B cell (primary cell): ENCODE measurements around the gene PTPRC. TPM values are rescaled to one million over a fixed set of nuclear protein-coding genes. Genes with fewer than 3 reads are reported as not detected.

Experiments
- ATAC-seq: fragments of 200-7000 bp; cut with Tn5 transposase; one replicate; pipeline ENCODE4 v1.10.0; 2021; ENCODE audit warnings: low read depth, mild to moderate bottlenecking, moderate number of reproducible peaks, moderate library complexity
- CTCF ChIA-PET: fragments of 350-600 bp; sonication (Branson Sonifier 250); formaldehyde crosslinking; loops from one replicate; lab custom pipeline; 2021; ENCODE audit warnings: antibody characterized with exemption, inconsistent platforms; lab: Charles Lee
- POLR2A ChIA-PET: fragments of 350-600 bp; sonication (Branson Sonifier 250); formaldehyde crosslinking; loops from one replicate; lab custom pipeline; 2021; ENCODE audit warnings: antibody characterized with exemption; lab: Charles Lee
- DNase-seq: peaks from one replicate; pipeline ENCODE4 v3.0.0; 2013
- H2AFZ ChIP-seq: 2 replicates; pipeline ENCODE4 v1.6.1; 2012; ENCODE audit warnings: mild to moderate bottlenecking, low read depth, low read length; ENCODE audit not compliant: insufficient read depth, poor library complexity, severe bottlenecking
- H3K27ac ChIP-seq, 2 donors: 1 replicate in 1 of 2; 2 replicates in 1 of 2; pipeline ENCODE4 v1.5.1; 2012 to 2013; ENCODE audit warnings: low read length in 2 of 2, mild to moderate bottlenecking in 2 of 2, moderate library complexity in 1 of 2
- H3K27me3 ChIP-seq, 4 experiments: fragments of 200-600 bp in 1 of 4; sonication (generic) in 1 of 4; replicated peaks in 1 of 4; 1 replicate in 2 of 4; 2 replicates in 2 of 4; pipeline versions ENCODE4 v1.6.1 to v1.7.0; 2013 to 2016; ENCODE audit warnings: low read length in 3 of 4, mild to moderate bottlenecking in 2 of 4, mixed read lengths in 1 of 4, moderate library complexity in 1 of 4; ENCODE audit not compliant: insufficient read depth in 4 of 4, control insufficient read depth in 3 of 4; ENCODE audit errors: control extremely low read depth in 1 of 4
- H3K36me3 ChIP-seq, 2 experiments: replicated peaks in 1 of 2; 1 replicate in 1 of 2; 2 replicates in 1 of 2; pipeline versions ENCODE4 v1.6.1 to v1.7.1; 2013; ENCODE audit warnings: low read length in 1 of 2; ENCODE audit not compliant: insufficient read depth in 2 of 2, control insufficient read depth in 1 of 2; ENCODE audit errors: control extremely low read depth in 1 of 2, extremely low read depth in 1 of 2
- H3K4me1 ChIP-seq, 2 donors: fragments of 200-600 bp in 1 of 2; sonication (generic) in 1 of 2; 1 replicate in 1 of 2; 2 replicates in 1 of 2; pipeline versions ENCODE4 v1.5.1 to v1.6.1; 2013 to 2017; ENCODE audit warnings: low read length in 2 of 2; ENCODE audit not compliant: control insufficient read depth in 2 of 2, insufficient read depth in 2 of 2
- H3K4me2 ChIP-seq: replicated peaks from 2 replicates; pipeline ENCODE3; 2012; ENCODE audit warnings: mild to moderate bottlenecking, low read depth, low read length; ENCODE audit not compliant: poor library complexity, severe bottlenecking
- H3K4me3 ChIP-seq, 5 experiments: fragments of 200-600 bp in 1 of 5; sonication (generic) in 1 of 5; 1 replicate in 3 of 5; 2 replicates in 2 of 5; pipeline versions ENCODE4 v1.5.1 to v1.7.0; 2011 to 2016; ENCODE audit warnings: low read length in 4 of 5, mild to moderate bottlenecking in 4 of 5, low read depth in 2 of 5, control low read depth in 1 of 5, moderate library complexity in 1 of 5; ENCODE audit not compliant: insufficient read depth in 1 of 5; ENCODE audit errors: control extremely low read depth in 1 of 5, extremely low read depth in 1 of 5
- H3K79me2 ChIP-seq: fragments of 200-600 bp; sonication (generic); one replicate; pipeline ENCODE4 v1.6.0; 2016; ENCODE audit warnings: low read length; ENCODE audit not compliant: control insufficient read depth, insufficient read depth
- H3K9ac ChIP-seq: fragments of 200-600 bp; sonication (generic); 2 replicates; pipeline ENCODE4 v1.6.1; 2017; ENCODE audit warnings: mild to moderate bottlenecking, low read length, moderate library complexity
- H3K9me3 ChIP-seq, 3 donors: one replicate each; pipeline versions ENCODE4 v1.6.1 to v1.7.1; 2013; ENCODE audit warnings: low read length in 2 of 3; ENCODE audit not compliant: control insufficient read depth in 2 of 3, insufficient read depth in 1 of 3; ENCODE audit errors: control extremely low read depth in 1 of 3
- H4K20me1 ChIP-seq: 2 replicates; pipeline ENCODE4 v1.6.0; 2012; ENCODE audit warnings: mild to moderate bottlenecking, low read length; ENCODE audit not compliant: insufficient read depth, control insufficient read depth, poor library complexity, severe bottlenecking
- H3K27ac Mint-ChIP-seq: one replicate; pipeline ENCODE4 v1.8.0; 2021; ENCODE audit warnings: mixed read lengths
- H3K27me3 Mint-ChIP-seq: one replicate; pipeline ENCODE4 v1.8.0; 2021; ENCODE audit warnings: mixed read lengths
- H3K4me1 Mint-ChIP-seq: one replicate; pipeline ENCODE4 v1.8.0; 2021; ENCODE audit warnings: mixed read lengths
- H3K4me3 Mint-ChIP-seq: one replicate; pipeline ENCODE4 v1.8.0; 2021; ENCODE audit warnings: mixed read lengths
- H3K9me3 Mint-ChIP-seq: one replicate; pipeline ENCODE4 v1.8.0; 2022; ENCODE audit warnings: mixed read lengths; ENCODE audit not compliant: insufficient read depth
- EZH2 ChIP-seq: IDR thresholded peaks from 2 replicates; pipeline ENCODE4 v1.6.1; 2012; ENCODE audit warnings: borderline replicate concordance, low read depth, mild to moderate bottlenecking, moderate library complexity, low read length; ENCODE audit not compliant: insufficient read depth, poor library complexity, severe bottlenecking
- WGBS: methylation state at CpG from one replicate; pipeline ENCODE4 v1.1.5; 2013; ENCODE audit warnings: missing lambda C conversion rate; ENCODE audit not compliant: insufficient coverage; 5-methylcytosine and 5-hydroxymethylcytosine counted together
- intact Hi-C: fragments of 100-400 bp; cut with micrococcal nuclease; formaldehyde crosslinking; loops from one replicate; pipeline ENCODE4 v1.10.0; 2022
- polyA plus RNA-seq: library from polyadenylated mRNA; depleted of rRNA; stranded (reverse); fragments of >200 nt; gene quantifications from 2 replicates; pipeline ENCODE4 v1.2.3, GENCODE V29; 2012
- total RNA-seq, 2 donors: library from RNA; stranded (reverse); fragments of 120-200 nt in 1 of 2; gene quantifications; 1 replicate in 1 of 2; 2 replicates in 1 of 2; pipeline versions ENCODE4 v1.2.3 to v1.2.4, GENCODE V29; 2013 to 2022
- TF ChIP-seq, protein P1 (sequence below): fragments of 200-600 bp; IDR thresholded peaks from one replicate; pipeline ENCODE4 v1.8.0; 2022; ENCODE audit warnings: antibody characterized with exemption, mild to moderate bottlenecking

The PTPRC gene
- total and polyA plus RNA-seq, 2 donors (not counting 1 experiment from before 2014, with no cell fraction given), result 151 to 543 TPM

DNA sequence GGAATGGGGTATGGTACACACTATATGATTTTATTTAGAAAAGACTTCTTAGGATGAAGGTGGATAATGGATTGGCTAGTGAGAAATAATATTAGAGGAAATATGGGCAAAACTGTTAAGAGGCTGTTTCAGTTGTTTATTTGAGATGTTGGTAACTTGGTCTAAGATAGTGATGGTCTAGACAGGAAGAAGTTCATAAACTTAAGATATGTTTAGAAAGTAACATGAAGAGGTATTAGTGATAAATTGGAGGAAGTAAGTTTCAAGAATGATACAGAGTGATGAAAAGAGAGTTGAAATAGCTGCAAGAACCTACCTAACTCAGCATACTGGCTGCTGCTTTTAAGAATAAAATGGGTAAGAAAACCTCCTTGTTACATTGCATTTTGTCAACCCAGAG is 9.2 kb upstream of the PTPRC start:
- Histone ChIP-seq H3K9me3 (peaks cover 0 to 3% (median 0%) of the 10 kb centered on the region in 3 donors), H3K9ac (no peak overlapping the region), H3K27ac (peak overlapping the region in 1 of 2 donors; percentile 32), H3K4me3 (no peak overlapping the region), H4K20me1 (no peaks in the 10 kb centered on the region), H3K79me2 (peaks cover 84% of the 10 kb centered on the region), H3K4me1 (peaks cover 62 to 86% of the 10 kb centered on the region in 2 donors), H3K36me3 (no peaks in the 10 kb centered on the region), H3K27me3 (no peaks in the 10 kb centered on the region), H3K4me2 (no peak overlapping the region), H2AFZ (no peak overlapping the region)
- intact Hi-C loops, result no loop called here
- peak overlapping the region; percentile 69 for H3K27ac Mint-ChIP-seq
- DNase-seq, result no peak
- peaks cover 88% of the 10 kb centered on the region for H3K4me1 Mint-ChIP-seq
- H3K9me3 Mint-ChIP-seq, result peaks cover 3% of the 10 kb centered on the region
- no peak for ATAC-seq
- H3K27me3 Mint-ChIP-seq, result no peaks in the 10 kb centered on the region
- CTCF ChIA-PET, result no interaction called here
- TF ChIP-seq EZH2, result no peak
- TF ChIP-seq, protein P1, sequence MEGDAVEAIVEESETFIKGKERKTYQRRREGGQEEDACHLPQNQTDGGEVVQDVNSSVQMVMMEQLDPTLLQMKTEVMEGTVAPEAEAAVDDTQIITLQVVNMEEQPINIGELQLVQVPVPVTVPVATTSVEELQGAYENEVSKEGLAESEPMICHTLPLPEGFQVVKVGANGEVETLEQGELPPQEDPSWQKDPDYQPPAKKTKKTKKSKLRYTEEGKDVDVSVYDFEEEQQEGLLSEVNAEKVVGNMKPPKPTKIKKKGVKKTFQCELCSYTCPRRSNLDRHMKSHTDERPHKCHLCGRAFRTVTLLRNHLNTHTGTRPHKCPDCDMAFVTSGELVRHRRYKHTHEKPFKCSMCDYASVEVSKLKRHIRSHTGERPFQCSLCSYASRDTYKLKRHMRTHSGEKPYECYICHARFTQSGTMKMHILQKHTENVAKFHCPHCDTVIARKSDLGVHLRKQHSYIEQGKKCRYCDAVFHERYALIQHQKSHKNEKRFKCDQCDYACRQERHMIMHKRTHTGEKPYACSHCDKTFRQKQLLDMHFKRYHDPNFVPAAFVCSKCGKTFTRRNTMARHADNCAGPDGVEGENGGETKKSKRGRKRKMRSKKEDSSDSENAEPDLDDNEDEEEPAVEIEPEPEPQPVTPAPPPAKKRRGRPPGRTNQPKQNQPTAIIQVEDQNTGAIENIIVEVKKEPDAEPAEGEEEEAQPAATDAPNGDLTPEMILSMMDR, result no peak
- POLR2A ChIA-PET, result no interaction called here
- H3K4me3 Mint-ChIP-seq, result peak overlapping the region; percentile 4

DNA sequence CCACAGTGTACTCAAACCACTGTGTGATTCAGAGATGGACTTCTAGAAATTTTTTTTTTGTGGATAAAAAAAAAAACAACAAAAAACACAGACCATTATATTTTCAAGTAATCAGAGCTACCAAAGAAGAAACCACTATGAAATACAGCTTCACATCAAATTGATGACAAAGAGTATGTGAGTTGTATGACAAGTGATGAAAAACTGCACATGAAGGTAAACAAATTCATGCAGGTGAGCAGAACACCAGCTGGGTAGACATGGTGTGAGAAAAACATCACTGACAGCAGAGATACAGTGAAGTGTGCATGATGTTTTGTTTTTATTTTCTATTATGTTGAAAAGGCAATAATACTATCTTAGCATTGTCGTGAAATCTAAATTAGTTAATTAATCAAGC is 8.0 kb upstream of the PTPRC start:
- Mint-ChIP-seq H3K4me1 (peaks cover 85% of the 10 kb centered on the region), H3K27ac (peak overlapping the region; percentile 37), H3K27me3 (no peaks in the 10 kb centered on the region), H3K4me3 (no peak overlapping the region), H3K9me3 (peaks cover 3% of the 10 kb centered on the region)
- H3K9me3 ChIP-seq, result peaks cover 0 to 5% (median 0%) of the 10 kb centered on the region in 3 donors
- intact Hi-C loops, result no loop called here
- WGBS, result no CpG with 5 or more reads among the region's 1 CpG
- H3K4me1 ChIP-seq, result peaks cover 65 to 82% of the 10 kb centered on the region in 2 donors
- H4K20me1 ChIP-seq, result no peaks in the 10 kb centered on the region
- ChIA-PET POLR2A (interaction anchor here (1.0 to 1.1 kb wide), 2 partner anchors 10 to 11 kb away, joined by 3 to 6 read pairs; no protein-coding TSS in a partner anchor), CTCF (interaction anchor here (2.3 kb wide), 1 partner anchor 10 kb away, joined by 19 read pairs; no protein-coding TSS in a partner anchor)
- H3K36me3 ChIP-seq, result no peaks in the 10 kb centered on the region
- ATAC-seq (no peak), DNase-seq (no peak)
- no peak overlapping the region for H3K4me2 ChIP-seq
- H3K79me2 ChIP-seq, result peaks cover 85% of the 10 kb centered on the region
- TF ChIP-seq, protein P1, result no peak
- no peak for TF ChIP-seq EZH2
- no peak overlapping the region for H3K4me3 ChIP-seq
- H2AFZ ChIP-seq, result no peak overlapping the region
- H3K9ac ChIP-seq, result no peak overlapping the region
- H3K27ac ChIP-seq, result no peak overlapping the region
- H3K27me3 ChIP-seq, result no peaks in the 10 kb centered on the region
